NCI-H128 (cell line): Measurements from ENCODE around the gene GRK6.

Experiments
- DNase-seq: peaks from one replicate; lab custom pipeline; 2025; ENCODE audit not compliant: unreplicated experiment; lab: John Stamatoyannopoulos, UW

Gene GRK6

DNA sequence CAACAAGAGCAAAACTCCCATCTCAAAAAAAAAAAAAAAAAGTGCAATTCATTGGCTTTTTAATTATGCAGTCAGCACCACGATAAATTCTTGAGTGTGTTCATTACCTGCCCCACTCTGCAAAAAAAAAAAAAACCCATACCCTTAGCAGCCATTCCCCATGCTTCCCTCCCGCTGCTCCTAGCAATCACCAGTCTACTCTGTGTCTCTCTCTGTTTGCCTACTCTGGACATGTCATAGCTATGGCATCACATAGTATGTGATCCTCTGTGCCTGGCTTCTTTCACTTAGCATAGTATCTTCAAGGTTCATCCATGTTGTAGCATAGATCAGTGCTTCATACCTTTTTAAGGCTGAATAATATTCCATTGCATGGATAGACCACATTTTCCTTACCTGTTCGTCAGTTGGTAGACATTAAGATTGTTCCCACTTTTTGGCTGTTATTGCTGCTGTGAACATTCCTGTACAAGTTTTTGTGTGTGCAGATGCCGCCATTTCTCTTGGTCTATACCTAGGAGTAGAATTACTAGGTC is 13.1 kb downstream of the GRK6 start:
- no peak for DNase-seq

DNA sequence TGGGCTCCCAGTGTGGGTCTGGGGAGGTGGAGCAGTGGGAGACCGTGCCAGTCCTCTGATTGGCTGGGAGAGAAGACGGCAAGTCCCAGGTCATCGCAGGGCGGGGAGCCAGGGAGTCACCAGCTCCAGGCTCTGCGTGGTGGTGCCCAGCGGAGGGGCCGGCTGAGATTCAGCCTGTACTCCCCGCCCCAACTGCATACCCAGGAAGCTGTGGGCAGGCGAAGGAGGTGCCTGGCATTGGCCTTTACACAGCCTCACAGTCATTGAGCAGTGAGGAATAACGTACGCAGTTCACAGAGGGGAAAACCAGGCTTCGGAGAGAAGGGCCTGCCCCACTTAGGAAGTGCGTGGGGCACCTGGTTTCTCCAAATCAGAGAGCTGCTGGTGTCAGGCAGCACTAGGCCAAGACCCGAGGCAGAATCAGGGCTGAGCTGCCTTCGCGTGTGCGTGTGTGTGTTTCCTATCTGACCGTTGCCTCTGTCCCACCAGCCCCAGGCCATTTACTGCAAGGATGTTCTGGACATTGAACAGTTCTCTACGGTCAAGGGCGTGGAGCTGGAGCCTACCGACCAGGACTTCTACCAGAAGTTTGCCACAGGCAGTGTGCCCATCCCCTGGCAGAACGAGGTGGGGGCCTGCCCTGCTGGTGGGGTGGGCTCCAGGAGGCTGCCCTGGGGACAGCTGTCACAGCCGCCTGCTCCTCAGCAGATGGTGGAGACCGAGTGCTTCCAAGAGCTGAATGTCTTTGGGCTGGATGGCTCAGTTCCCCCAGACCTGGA is 13.9 kb downstream of the GRK6 start:
- DNase-seq, result no peak

DNA sequence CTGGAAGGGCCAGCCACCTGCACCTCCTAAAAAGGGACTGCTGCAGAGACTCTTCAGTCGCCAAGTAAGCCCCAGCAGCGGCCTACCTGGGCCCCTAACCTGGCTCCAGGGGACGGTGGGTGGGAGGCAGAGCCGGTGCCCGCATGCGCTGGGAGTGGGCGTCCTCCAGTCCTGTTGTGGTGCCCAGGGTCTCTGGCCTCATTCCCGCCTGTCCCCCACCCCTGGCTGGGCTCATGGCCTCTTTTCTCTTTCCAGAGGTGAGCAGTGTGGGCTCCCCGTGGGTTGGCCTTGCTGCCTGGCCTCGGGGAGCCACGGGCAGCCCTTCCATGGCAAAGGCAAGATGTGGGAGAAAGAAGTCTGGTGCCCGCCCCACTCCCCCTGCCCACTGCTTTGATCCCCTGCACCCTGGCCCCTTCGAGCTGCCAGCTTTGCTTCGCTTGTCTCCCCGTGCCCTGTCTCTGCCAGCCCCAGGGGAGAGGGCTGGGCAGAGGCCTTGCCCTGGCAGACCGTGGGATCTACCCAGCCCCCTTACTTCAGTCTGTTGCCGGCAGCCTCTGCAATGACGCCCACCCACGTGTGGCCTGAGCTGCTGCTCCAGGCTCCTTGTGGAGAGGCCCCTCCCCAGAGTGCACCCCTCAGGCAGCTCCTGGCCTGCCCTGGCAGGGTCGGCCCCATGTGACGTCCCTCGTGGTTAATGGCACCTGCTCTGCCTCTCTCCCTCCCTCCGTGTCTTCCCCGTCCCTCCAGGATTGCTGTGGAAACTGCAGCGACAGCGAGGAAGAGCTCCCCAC is 14.7 kb downstream of the GRK6 start:
- no peak for DNase-seq

DNA sequence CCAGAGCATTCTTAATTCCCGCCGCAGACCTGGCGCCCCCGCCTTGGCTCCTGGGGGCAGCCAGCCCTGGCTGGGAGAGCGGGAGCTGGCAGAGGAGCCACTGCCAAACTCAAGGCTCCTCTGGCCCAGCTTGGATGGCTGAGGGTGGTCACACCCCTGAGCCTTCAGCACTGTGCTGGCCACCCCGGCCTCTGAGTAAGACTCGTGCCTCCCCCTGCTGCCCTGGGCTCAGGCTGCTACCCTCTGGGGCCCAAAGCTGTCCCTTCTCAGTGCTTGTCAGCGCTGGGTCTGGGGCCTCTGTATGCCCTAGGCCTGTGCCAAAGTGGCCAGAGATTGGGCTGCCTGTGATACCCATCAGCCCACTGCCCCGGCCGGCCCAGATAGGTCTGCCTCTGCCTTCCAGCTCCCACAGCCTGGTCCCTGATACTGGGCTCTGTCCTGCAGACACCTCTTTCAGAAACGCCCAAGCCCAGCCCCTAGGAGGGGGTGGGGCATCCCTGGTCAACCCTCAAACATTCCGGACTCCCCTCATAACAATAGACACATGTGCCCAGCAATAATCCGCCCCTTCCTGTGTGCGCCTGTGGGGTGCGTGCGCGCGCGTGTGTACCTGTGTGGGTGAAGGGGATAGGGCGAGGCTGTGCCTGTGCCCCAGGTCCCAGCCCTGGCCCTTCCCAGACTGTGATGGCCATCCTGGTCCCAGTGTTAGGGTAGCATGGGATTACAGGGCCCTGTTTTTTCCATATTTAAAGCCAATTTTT is 15.8 kb downstream of the GRK6 start:
- no peak for DNase-seq

DNA sequence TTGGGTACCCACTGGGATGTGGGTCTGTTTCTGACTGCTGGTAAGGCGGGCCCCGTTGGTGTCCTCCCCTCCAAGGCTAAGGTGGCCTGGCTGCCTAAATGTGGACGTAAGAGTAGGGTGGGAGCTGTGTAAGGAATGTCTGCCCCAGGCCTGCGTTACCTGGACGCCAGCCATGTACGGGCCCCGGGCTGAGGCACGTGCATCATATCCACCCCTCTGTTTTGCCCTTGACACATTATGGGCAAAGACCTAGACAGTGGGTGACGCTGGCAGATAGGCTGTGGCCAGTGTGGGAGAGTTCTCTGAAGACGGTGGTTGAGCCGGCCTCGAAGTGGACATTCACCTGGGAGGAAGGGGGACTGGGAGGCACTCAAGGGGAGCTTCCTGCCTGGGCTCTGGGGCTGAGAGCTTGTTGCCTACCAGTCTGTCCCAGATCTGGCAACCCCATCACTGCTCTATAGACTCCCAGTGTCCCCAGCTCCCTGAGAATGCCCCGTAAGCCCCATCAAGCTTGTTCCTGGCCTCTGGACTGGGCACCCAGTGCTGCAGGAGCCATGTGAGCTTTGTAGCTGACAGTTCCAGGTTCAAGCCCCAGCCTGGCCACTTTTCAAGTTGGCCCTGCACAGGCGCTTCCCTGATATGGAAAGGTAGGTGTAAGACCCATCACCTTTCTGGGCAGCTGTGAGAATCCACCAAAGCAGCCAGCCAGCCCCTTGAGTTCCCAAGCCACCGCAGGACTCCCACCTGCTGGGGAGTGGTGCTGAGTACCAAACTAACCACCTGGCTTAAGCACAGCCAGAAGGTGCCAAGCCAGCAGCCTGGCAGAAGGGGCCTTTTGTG is 16.9 kb downstream of the GRK6 start:
- DNase-seq, result no peak

DNA sequence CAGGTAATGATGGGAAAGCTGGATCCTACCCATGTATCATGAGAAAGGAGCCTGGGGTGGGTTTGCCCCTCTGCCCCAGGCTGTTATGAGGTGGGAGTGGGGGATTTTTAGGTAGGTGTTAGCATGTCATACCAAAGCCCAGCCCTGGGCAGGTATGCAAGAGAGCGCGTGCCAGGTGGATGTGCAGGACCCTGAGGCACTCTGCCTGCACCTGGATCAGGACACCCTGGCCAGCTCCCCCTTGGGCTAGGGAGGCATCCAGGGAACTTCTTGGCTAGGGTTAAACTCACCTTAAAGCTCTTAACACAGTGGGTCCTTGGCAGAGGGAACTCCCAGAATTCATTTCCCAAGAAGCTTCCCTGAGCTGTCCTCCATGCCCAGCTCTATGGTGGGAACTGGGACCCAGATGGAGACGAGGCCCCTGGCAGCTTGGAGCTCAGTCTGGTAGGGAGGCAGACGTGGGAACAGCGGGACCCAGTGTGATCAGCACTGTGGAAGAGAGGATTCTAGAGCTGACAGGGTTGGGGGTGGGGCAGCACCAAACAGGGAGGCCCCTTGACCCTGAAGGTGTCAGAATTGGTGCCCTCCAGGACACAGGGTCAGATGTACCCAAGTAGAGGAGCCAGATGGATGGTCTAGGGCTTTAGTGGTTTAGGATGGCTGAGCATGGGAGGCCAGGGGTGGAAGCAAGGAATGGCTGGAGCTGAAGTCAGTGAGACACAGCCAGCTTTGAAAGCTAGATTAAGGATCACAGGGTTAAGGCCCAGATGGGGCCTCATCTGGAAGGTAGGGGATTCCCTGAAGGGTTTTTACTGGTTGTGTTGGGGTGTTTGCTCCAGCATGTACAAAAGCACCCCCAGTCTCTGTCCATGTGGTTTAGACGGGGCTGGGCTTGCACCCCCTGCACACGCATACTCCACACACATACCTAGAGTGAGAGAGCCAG is 17.9 kb downstream of the GRK6 start:
- DNase-seq, result no peak

DNA sequence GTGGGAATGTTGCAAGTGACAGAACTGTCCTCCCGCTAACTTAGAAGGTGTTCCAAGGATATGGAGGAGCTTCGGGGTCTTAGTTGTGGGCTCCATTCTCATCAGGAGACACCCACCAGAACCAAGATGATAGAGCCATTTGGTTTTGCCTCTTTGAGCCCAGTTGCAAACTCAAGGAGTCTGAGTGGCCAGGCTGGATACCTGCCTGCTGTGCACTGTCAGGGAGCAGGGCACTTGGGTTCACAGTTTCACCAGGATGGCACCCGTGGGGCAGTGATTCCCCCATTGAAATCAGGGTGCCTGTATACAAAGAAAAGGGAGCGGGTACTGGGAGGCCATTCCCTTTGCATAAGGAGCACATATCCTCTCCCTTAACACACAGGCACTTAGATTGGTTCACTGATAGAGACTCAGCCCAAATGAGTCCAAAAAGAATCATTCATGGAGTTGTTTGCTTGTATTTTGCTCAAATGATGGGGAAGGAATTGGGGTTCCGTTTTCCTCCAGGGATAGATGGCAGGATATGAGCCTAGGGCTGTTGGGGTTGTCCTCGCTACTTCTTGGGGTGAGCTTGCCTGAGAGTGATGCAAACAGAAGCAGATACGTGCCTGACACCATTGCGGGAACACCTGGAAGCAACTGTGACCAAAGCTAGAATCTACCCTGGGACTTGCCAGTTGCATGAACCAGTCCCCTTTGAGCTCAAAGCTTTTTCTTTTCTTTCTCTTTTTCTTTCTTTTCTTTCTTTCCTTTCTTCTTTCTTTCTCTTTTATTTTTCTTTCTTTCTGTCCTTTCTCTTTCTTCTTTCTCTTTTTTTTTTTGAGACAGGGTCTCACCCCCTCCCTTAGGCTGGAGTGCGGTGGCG is 18.8 kb downstream of the GRK6 start:
- no peak for DNase-seq

DNA sequence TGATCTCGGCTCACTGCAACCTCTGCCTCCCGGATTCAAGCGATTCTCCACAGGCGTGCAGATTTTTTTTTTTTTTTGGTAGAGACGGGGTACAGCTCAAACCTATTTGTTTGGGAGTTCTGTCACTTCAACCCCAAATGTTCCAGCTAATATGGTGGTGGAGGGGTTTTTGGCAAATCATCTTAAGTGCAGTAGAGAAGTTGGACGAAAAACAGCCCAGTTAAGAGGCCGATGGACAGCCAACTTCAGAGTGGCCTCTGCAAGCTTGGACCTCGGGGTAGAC is 19.4 kb downstream of the GRK6 start:
- no peak for DNase-seq

DNA sequence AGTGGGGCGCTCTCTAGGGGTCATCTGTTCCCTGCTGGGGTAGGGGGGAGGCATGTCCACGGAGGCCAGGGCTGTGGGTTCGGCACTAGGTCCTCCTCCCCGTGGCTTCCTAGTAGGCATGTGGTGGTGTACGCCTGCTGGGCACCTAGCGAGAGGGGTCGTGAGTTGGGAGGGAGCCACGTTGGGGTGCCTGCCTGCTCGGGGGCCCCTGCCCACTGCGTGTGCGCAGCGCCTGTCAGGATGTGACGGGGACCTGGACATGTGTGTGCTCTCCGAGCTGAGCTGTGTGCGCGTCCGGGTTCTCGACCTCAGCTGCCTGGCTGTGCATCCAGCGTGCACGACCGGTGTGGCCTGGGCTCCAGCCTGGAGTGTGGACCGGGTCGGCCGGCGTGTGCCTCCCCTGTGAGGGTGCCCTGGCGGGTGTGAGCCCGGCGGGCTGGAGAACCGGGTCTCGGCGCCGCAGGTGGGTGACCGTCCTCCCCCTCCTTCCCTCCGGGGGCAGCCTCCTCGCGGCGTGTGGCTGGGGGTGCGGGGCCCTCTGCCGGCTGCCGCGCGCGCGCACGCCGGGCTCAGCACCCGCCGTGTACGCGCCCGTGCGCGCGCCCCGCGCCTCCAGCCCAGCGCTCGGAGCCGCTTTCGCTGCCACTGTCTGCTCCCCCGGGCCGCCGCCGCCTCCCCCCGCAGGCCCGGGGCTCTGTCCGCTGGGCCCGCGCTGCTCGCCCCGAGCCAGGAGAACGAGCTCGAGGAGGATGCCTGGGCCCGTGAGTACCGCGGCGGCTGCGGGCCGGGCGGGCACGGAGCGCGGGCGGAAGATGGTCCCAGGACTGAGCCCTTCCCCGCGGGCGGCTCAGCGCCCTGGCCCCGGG is 20.0 kb downstream of the GRK6 start, which contains the start of gene PRR7:
Gene PRR7, plus strand, starts transcription at position 615 of the 866 bp plus-strand sequence. CDS start 8,254 bp downstream, outside the sequence.
- peak; percentile 26 for DNase-seq

DNA sequence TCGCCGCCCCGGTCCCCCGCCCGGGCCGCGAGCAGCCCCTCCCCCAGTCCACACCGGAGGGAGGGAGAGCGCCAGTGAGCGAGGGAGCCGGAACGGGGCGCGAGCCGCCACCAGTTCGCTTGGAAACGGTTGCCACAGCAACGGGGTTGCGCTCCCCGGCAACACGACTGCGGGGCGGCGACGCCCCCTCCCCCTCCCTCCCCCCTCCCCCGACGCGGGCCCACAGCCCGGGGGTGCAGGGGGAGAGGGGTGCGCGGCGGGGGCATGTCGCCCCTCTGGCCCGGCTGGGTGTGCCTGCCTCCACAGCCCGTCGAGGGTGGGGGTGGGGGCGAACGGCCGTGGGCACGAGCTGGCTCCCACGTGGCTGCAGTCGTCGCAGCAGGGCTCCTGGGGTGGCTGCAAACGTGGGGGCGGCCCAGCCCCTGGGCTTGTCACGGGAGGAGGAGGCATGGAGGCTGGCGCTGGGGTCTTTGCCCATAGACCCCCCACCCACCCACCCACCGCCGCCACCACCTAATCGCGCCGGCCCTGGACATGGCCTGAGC is 20.7 kb downstream of the GRK6 start:
- DNase-seq, result peak; percentile 45

DNA sequence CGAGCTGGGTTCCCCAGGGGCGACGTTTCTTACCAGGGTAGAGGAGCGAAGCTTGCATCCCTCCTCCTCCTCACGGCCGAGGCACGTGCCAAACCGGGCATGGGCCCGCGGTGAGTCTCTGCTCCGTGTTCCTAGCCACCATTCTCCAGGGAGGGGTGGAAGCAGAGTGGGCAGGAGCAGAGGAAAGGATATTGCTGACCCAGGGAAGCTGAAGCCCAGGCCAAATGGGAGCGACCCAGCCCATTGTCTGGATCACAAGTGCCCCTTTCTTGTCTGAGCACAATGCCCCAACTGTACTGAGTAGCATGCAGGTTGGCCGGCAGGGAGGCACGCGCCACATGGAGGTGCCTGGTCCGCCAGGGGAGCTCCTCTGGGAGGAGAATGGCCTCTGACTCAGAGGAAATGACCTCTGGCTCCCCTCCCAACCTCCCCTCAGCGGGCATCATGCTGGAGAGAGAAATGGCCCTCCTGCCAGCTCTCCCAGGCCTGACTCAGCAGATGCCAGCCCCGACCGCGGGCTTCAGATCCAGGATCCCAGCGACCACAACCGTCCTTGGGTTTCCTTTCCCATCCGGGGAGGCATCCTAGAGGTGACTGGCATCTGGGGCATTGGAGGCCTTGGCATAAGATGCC is 21.3 kb downstream of the GRK6 start:
- no peak for DNase-seq

DNA sequence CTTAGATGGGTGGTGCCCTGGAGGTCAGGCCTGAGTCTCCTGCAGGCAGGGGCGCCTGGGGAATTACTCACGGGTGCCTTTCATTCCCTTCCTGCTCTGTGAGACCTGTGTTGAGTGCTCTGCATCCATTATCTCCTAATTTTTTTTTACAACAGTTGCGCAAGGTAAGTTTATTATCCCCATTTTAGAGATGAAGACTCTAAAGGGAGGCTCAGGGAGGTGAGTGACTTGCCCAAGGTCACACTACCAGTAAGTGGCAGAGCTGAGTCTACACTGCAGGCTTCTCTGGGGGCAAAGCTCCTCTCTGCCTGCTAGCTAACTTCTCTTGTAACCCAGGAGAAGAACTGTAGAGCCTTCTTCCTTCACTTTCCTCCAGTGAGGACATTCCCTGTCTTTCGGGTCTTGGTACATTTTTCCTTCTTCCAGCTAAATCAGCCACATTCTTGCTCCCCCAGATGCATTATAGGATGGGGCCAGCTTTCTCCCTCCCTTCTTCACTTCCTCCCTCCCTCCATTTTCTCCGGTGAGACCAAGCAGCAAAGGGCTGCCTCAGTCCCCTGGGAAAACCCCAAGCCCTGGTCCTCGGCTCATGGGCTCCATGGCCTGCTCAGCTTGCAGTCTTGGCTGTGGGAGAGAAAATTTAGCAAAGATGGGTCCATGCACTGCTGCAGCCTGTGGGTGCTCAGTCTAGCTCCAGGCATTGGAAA is 21.9 kb downstream of the GRK6 start:
- DNase-seq, result no peak

DNA sequence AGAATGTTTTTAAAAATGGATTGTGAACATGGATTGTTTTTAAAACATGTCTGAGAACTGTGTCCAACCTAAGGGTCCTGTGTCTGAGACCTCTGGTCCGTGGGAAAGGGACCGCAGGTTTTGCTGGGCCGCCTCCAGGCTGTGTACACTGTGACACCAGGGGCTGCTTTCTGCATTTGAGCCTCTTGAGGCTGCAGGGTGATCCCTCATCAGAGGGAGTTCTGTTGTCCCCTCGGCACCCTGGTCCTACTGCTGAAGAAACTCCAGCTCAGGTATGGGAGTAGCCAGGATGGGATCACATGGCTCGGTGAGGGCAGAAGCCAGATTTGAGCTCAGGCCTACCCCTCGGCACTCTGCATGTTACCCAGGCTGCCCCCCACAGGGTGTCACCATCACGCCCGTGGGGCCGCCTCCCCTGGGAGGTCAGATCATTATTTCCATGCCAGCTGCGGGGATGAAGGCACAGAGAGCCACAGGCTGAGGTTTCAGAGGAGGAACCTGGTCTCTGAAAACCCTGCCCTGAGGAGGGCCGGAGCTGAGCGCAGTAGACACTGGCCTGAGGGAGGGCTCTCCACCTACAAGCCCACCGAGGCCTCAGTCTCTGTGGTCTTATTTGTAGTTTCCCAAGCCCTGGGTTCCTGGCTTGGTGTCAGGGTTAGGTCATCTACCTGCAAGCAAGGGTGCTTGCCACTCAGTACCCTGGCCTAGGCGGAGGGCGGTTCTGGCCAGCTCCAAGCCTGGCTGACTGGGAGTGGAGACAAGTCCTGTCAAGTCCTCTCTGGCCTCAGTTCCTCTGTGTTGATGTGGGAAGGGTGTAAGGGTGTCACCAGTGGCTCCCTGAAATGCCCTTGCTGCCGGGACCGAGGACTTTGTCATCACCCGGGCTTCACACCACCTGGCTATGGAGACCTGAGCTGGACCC is 22.9 kb downstream of the GRK6 start:
- no peak for DNase-seq

DNA sequence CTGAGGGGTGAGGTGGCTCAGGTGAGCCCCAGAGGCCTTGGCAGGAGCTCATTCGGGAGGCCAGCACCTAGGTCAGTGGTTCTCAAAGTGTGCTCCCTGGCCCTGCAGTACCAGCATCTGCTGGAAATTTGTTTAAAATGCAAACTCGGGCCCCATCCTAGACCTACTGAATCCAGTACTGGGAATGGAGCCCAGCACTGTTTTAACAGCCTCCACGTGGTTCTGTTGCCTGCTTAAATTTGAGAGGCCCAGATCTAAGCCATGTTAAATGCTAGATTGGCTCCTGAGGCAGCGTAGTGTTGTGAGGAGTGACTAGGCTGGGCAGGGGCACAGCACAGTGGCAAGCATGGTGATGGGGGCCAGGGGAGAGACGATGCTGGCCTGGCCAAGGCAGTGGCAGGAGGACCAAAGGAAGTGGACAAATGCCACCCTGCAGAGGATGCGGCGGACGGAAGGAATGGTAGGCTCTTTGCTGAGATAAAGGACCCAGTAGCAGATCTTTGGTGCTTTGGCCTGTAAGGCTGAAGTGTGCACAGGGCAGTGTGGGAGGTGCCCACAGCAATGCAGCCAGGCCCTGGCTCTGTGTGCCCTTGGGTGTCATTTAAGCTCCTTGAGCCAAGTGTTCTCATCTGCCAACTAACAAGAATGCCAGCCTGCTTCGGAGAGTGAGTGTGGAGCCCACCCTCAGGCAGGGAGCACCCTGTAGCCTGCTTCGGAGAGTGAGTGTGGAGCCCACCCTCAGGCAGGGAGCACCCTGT is 24.4 kb downstream of the GRK6 start:
- DNase-seq, result no peak
